Retinal pigment epithelial cell (primary cell): Measurements from ENCODE around the gene DMGDH.
"Not testable (repeated sequence)": the region's sequence is repeated elsewhere in the genome, so short reads cannot be mapped to it uniquely, and the experiment has no call there.

Experiments
- DNase-seq: peaks from one replicate; pipeline ENCODE4 v3.0.0-alpha.2; 2010; ENCODE audit warnings: low read depth
- H3K4me3 ChIP-seq: 2 replicates; pipeline ENCODE4 v1.5.1; 2011; ENCODE audit warnings: mild to moderate bottlenecking, low read length, control low read depth, moderate library complexity
- TF ChIP-seq, protein P1 (sequence below): conservative IDR thresholded peaks from 2 replicates; pipeline ENCODE4 v1.5.1; 2011; ENCODE audit warnings: low read depth, low read length, control low read depth, inconsistent platforms

Gene DMGDH

DNA sequence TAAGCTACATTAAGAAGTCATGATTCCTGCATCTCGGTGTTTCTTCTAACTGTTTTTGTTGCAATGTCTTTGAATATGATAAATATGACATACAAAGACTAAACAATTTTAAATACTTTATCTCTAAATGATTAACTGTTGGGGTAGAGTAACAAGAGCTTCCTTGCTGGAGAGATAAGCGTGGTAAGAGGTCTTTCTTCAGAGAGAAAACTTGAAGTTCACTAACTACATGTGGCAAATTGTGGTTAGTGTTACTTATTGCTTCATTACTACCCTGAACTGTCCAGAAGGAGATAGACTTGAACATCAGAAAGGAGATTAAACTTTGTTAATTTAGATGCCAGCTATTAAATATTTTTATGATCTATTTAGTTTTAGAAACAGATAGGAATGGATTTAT, 77.3 kb downstream of the DMGDH start:
- H3K4me3 ChIP-seq: no peak overlapping the region
- DNase-seq: no peak
- TF ChIP-seq, protein P1, sequence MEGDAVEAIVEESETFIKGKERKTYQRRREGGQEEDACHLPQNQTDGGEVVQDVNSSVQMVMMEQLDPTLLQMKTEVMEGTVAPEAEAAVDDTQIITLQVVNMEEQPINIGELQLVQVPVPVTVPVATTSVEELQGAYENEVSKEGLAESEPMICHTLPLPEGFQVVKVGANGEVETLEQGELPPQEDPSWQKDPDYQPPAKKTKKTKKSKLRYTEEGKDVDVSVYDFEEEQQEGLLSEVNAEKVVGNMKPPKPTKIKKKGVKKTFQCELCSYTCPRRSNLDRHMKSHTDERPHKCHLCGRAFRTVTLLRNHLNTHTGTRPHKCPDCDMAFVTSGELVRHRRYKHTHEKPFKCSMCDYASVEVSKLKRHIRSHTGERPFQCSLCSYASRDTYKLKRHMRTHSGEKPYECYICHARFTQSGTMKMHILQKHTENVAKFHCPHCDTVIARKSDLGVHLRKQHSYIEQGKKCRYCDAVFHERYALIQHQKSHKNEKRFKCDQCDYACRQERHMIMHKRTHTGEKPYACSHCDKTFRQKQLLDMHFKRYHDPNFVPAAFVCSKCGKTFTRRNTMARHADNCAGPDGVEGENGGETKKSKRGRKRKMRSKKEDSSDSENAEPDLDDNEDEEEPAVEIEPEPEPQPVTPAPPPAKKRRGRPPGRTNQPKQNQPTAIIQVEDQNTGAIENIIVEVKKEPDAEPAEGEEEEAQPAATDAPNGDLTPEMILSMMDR: no peak

DNA sequence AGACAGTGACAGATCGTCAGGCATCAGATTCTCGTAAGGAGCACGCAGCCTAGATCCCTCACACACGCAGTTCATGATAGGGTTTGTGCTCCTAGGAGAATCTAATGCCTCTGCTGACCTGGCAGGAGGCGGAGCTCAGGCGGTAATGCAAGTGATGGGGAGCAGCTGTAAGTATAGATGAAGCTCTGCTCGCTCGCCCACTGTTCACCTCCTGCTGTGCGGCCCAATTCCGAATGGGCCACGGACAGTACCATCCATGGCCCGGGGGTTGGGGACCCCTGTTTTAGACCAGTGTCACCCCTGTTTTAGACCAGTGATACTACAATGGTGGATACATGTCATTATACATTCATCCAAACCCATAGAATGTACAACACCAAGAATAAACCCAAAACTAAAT, 80.4 kb downstream of the DMGDH start:
- TF ChIP-seq, protein P1: no peak
- no peak for DNase-seq

DNA sequence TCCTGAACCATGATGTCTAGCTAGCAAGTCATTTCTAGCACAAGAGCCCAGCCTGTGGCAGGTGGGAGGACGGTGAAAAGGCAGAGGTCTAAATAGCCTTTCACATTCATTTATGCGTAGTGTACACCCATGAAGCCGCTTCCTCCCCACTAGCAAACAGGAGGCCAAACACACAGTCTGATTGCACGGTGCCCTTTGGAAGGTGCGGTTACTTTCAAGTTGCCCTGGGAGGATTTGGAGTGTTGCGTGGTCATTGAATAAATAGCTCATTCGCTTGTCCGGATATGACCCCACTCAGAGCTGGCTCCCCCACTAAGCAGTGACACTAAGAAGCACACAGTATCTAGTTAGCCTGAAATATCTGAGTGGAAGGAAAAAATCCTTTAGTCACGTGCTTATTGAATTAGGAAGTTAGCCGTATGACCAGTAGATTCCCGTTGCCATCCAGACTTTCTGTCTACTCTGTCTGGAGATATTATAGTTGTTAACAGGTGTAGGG, 83.7 kb downstream of the DMGDH start:
- peak overlapping the region; percentile 70 for H3K4me3 ChIP-seq
- DNase-seq: no peak
- TF ChIP-seq, protein P1: peak; percentile 5

More for the DNA sequence above, 80.4 kb downstream of the DMGDH start:
- no peak overlapping the region for H3K4me3 ChIP-seq

DNA sequence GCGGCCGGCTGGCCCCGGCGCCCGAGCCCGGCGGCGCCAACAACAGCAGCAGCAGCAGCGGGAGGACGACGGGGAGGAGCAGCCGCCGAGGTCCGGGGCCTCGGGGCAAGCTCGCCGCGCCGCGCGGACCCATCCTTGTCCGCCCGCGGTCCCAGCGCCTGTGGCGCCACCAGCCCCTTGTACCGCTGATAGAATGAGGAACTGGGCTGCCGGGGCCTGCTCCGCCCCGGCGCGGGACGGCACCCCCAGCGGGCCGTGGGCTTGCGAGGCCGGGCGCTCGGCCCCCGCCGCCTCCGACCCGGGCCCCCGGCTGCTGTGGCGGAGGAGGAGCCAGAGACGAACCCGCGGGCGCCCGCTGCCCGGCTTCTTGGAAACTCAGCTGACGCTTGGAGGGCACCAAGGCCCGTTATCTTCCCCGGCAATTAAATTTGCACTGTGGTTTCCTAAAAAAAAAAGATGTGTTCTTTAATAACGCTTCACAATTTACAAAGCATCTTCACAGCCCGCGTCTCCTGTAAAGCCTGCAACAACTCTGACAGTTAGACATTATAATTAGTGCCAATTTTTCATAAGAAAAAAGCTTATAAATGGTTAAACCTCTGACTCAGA, 84.3 kb downstream of the DMGDH start, which contains the start of gene ARSB:
Gene ARSB, minus strand, starts transcription at position 195 of the 609 bp plus-strand sequence. Its CDS starts 62 bp downstream, at position 133.
- H3K4me3 ChIP-seq: peak within 1 kb of the TSS; percentile 70
- TF ChIP-seq, protein P1: no peak
- DNase-seq: no peak

DNA sequence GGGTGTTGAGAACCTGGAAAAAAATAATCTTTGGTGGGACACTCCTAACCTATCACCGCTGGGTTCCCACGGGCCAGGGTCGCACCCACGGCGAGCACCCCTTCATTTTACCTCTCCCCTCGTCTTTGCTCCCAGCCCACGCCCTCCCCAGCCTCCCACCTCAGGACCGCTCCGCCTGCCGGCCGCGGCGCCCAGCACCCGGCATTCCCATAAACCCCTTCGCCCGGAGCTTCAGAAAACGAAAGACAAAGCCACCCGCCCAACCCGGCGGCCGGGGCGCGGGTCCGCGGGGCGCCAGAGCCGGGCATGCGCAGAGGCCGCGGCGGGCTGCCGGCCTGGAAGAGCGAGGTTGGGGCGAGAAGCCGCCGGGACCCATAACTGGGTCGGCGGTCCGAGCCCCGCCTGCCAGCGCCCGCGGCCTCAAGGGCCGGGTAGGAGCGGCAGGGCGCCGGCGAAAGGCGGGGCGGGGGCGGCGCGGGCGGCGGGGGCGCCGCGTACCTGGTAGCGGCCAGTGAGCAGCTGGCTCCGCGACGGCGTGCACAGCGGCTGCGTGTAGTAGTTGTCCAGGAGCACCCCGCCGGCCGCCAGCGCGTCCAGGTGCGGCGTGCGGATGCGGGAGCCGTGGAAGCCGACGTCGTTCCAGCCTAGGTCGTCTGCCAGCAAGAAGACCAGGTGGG, 84.9 kb downstream of the DMGDH start:
- no peak for DNase-seq
- H3K4me3 ChIP-seq: peak overlapping the region; percentile 70
- TF ChIP-seq, protein P1: peak; percentile 38

DNA sequence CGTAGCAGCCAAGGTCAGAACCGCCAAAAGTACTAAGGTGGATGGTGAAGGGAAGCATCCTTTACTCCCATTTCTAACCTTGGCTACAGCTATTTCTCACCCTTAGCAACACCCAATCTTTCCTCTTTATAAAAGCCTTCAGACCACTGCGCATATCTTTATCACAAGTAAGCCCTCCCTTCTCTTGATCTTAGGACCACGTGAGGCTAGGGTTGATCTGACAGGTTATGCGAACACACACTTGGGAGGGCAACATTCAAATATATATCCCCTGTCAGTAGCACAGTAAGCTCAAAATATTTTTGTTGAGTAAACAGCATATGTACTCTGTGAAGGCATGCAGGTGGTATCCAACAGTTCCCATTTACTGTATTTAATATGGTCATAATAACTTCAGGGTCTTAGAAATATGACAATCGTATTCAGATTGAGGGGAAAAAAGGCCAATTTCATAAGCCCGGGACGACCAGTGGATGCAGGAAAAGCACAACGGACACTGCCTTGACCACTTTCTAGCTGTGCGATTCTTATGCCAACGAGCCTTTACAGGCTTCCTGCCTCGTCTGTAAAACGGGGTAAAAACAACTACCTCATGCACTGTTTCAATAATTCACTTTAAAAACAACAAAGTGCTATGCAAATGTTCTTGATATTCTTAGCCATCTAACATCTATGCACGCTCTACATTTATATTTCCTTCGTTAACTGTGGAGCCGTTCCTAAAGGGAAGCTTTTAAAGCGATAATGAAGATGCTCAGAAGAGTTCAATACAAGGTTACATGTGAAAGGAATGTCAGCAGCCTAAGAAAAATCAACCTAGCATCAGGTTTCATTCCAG, 85.7 kb downstream of the DMGDH start:
- H3K4me3 ChIP-seq: peak overlapping the region; percentile 70
- TF ChIP-seq, protein P1: no peak
- no peak for DNase-seq

DNA sequence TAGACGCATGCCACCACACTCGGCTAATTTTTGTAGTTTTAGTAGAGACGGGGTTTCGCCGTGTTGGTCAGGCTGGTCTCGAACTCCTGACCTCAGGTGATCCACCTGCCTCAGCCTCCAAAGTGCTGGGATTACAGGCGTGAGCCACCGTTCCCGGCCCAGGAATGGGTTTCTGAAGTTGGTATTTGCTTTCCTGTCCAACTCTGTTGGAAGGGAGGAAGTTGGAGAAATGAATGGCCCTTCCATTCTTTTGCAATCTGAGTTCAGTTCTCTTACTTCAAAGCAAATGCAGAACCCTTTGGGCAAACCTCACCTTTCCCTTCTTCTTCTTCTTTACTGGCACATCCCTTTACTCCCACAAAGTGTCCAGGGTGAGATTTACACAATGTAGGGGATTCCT, 86.3 kb downstream of the DMGDH start:
- DNase-seq, H3K4me3 ChIP-seq: not testable (repeated sequence)
